Thyroid gland (tissue), 4 donors: Measurements from ENCODE around the gene PTPRN. TPM values are rescaled to one million over a fixed set of nuclear protein-coding genes. Genes with fewer than 3 reads are reported as not detected.
A peak's percentile ranks its signal among the peaks of the same experiment; 100 is the strongest.

Source experiments
- DNase-seq, 2 donors: peaks; one replicate each; pipeline ENCODE4 v3.0.0-alpha.2; 2019
- H3K27ac ChIP-seq, 3 donors: fragments of 200-600 bp; sonication (generic); 1 replicate in 2 of 3; 2 replicates in 1 of 3; pipeline ENCODE4 v1.5.1; 2016 to 2019; ENCODE audit warnings: mild to moderate bottlenecking in 1 of 3, moderate library complexity in 1 of 3
- H3K27me3 ChIP-seq: fragments of 200-600 bp; sonication (generic); one replicate; pipeline ENCODE4 v1.5.1; 2019
- H3K36me3 ChIP-seq, 2 donors: fragments of 200-600 bp; sonication (generic); one replicate each; pipeline ENCODE4 v1.5.1; 2016 to 2019
- H3K4me1 ChIP-seq, 2 donors: fragments of 200-600 bp; sonication (generic); one replicate each; pipeline ENCODE4 v1.5.1; 2017 to 2019
- H3K4me3 ChIP-seq, 3 donors: fragments of 200-600 bp; sonication (generic); replicated peaks in 1 of 3; 1 replicate in 2 of 3; 2 replicates in 1 of 3; pipeline ENCODE4 v1.5.1; 2016; ENCODE audit warnings: mild to moderate bottlenecking in 1 of 3
- H3K9me3 ChIP-seq: fragments of 200-600 bp; sonication (generic); one replicate; pipeline ENCODE4 v1.5.1; 2017
- CTCF ChIP-seq, 6 experiments: fragments of 200-600 bp in 3 of 6; fragments of 450-650 bp in 3 of 6; sonication (generic) in 3 of 6; IDR thresholded peaks; one replicate each; pipeline ENCODE4 v1.5.1; 2016 to 2019; ENCODE audit warnings: antibody characterized with exemption in 6 of 6, mild to moderate bottlenecking in 2 of 6, inconsistent platforms in 1 of 6, moderate library complexity in 1 of 6
- POLR2A ChIP-seq, 2 donors: fragments of 450-650 bp; IDR thresholded peaks; one replicate each; pipeline ENCODE4 v1.6.1; 2017; ENCODE audit warnings: antibody characterized with exemption in 2 of 2, mild to moderate bottlenecking in 2 of 2, moderate library complexity in 1 of 2
- WGBS, 2 donors: methylation state at CpG; one replicate each; pipeline ENCODE4 v1.1.5; 2017; 5-methylcytosine and 5-hydroxymethylcytosine counted together
- intact Hi-C: fragments of 100-400 bp; cut with DNase I; formaldehyde crosslinking; loops from one replicate; pipeline ENCODE4 v1.15.1; 2023
- total RNA-seq, 4 donors: library from RNA; depleted of rRNA; stranded (reverse); fragments of >200 nt; gene quantifications; one replicate each; pipeline ENCODE4 v1.2.3, GENCODE V29; 2016

PTPRN gene
- total RNA-seq, 4 donors from 2014 or later = 1.9 to 4.6 (median 4.4) TPM; not detected in 1

GRCh38 chr2:219334076-219334475 is 24.9 kb upstream of the PTPRN start:
- intact Hi-C loops = no loop called here
- no peaks in the 10 kb centered on the region for H3K36me3 ChIP-seq
- TF ChIP-seq CTCF (IDR thresholded peaks at IDR 0.05) (no peak), POLR2A (IDR thresholded peaks at IDR 0.05) (no peak)
- H3K9me3 ChIP-seq = no peaks in the 10 kb centered on the region
- H3K4me1 ChIP-seq = no peaks in the 10 kb centered on the region
- no peak overlapping the region for H3K27ac ChIP-seq
- no peak for DNase-seq
- peaks cover 10% of the 10 kb centered on the region for H3K27me3 ChIP-seq
- WGBS, 2 donors = 68 to 93% methylated on average over 2 of the region's 2 CpGs
- H3K4me3 ChIP-seq = no peak overlapping the region

- Histone ChIP-seq H3K27ac (no peak within 1 kb of the TSS), H3K9me3 (no peaks in the 10 kb centered on the region), H3K36me3 (no peaks in the 10 kb centered on the region), H3K4me3 (no peak within 1 kb of the TSS), H3K4me1 (no peaks in the 10 kb centered on the region), H3K27me3 (peaks cover 10% of the 10 kb centered on the region)
- 5 to 6% methylated on average over 13 to 24 of the region's 24 CpGs for WGBS, 2 donors
- DNase-seq = no peak
- TF ChIP-seq POLR2A (IDR thresholded peaks at IDR 0.05) (no peak), CTCF (IDR thresholded peaks at IDR 0.05) (no peak)
- intact Hi-C loops = no loop called here
Observed at GRCh38 chr2:219332542-219332941, 23.3 kb upstream of the PTPRN start, which contains the start of gene RESP18. Gene RESP18 (minus strand): TSS chr2:219332744.

- peaks cover 10% of the 10 kb centered on the region for H3K27me3 ChIP-seq
- H3K36me3 ChIP-seq = no peaks in the 10 kb centered on the region
- H3K27ac ChIP-seq = no peak overlapping the region
- no peak for TF ChIP-seq POLR2A (IDR thresholded peaks at IDR 0.05)
- no peak for TF ChIP-seq CTCF (IDR thresholded peaks at IDR 0.05)
- H3K9me3 ChIP-seq = no peaks in the 10 kb centered on the region
- WGBS, 2 donors = 10 to 11% methylated on average over 33 of the region's 39 CpGs
- intact Hi-C loops = no loop called here
- DNase-seq = peak; percentile 14 to 36
- no peaks in the 10 kb centered on the region for H3K4me1 ChIP-seq
- no peak overlapping the region for H3K4me3 ChIP-seq
Observed at GRCh38 chr2:219331560-219332213, 22.5 kb upstream of the PTPRN start.

- DNase-seq = no peak
- intact Hi-C loops = no loop called here
- no peaks in the 10 kb centered on the region for H3K36me3 ChIP-seq
- no peak overlapping the region for H3K4me3 ChIP-seq
- 44 to 48% methylated on average over 2 of the region's 2 CpGs for WGBS, 2 donors
- TF ChIP-seq CTCF (IDR thresholded peaks at IDR 0.05) = no peak
- no peak for TF ChIP-seq POLR2A (IDR thresholded peaks at IDR 0.05)
- H3K4me1 ChIP-seq = no peaks in the 10 kb centered on the region
- no peak overlapping the region for H3K27ac ChIP-seq
- H3K9me3 ChIP-seq = no peaks in the 10 kb centered on the region
- peaks cover 9% of the 10 kb centered on the region for H3K27me3 ChIP-seq
Observed at GRCh38 chr2:219327719-219328118, 18.5 kb upstream of the PTPRN start.

GRCh38 chr2:219325657-219326315 is 16.6 kb upstream of the PTPRN start:
- 64 to 69% methylated on average over 9 of the region's 9 CpGs for WGBS, 2 donors
- intact Hi-C loops = no loop called here
- Histone ChIP-seq H3K36me3 (no peaks in the 10 kb centered on the region), H3K4me3 (no peak overlapping the region), H3K9me3 (no peaks in the 10 kb centered on the region), H3K27me3 (no peaks in the 10 kb centered on the region), H3K4me1 (no peaks in the 10 kb centered on the region), H3K27ac (no peak overlapping the region)
- TF ChIP-seq CTCF (IDR thresholded peaks at IDR 0.05) (no peak), POLR2A (IDR thresholded peaks at IDR 0.05) (no peak)
- DNase-seq = no peak
